PC-9 (cell line): Measurements from ENCODE around the gene GATC. TPM values are rescaled to one million over a fixed set of nuclear protein-coding genes. Genes with fewer than 3 reads are reported as not detected.

ENCODE experiments used
- BruUV-seq: library from RNA; stranded (reverse); fragments of 400-500 nt; replicated peaks from 2 replicates; lab custom pipeline; 2021; lab: Mats Ljungman, UMichigan
- CTCF ChIA-PET: fragments of 300-600 bp; sonication (Branson Sonifier 250); formaldehyde crosslinking; loops from one replicate; lab custom pipeline; 2022; ENCODE audit warnings: antibody characterized with exemption; lab: Charles Lee
- POLR2A ChIA-PET: fragments of 300-600 bp; sonication (Branson Sonifier 250); formaldehyde crosslinking; loops from one replicate; lab custom pipeline; 2022; ENCODE audit warnings: antibody characterized with exemption; ENCODE audit not compliant: unreplicated experiment; lab: Charles Lee
- DNase-seq, 2 experiments: peaks; one replicate each; pipeline versions ENCODE4 v3.0.0 to v3.0.0-alpha.2; 2015 to 2022; ENCODE audit warnings: mixed read lengths in 1 of 2
- H2AFZ ChIP-seq: fragments of 200-600 bp; sonication (generic); 2 replicates; pipeline ENCODE4 v1.8.1; 2017; ENCODE audit warnings: antibody characterized with exemption
- H3F3A ChIP-seq: fragments of 200-600 bp; sonication (generic); 2 replicates; pipeline ENCODE4 v1.8.1; 2017; ENCODE audit warnings: antibody characterized with exemption, mild to moderate bottlenecking, low read depth; ENCODE audit not compliant: insufficient read depth
- H3K27ac ChIP-seq: fragments of 200-600 bp; sonication (generic); 2 replicates; pipeline ENCODE4 v1.6.1; 2016; ENCODE audit warnings: mixed run types
- H3K27me3 ChIP-seq: fragments of 200-600 bp; sonication (generic); 2 replicates; pipeline ENCODE4 v1.6.1; 2016; ENCODE audit warnings: low read depth, mixed run types; ENCODE audit not compliant: insufficient read depth
- H3K36me3 ChIP-seq: fragments of 200-600 bp; sonication (generic); 2 replicates; pipeline ENCODE4 v1.6.1; 2016; ENCODE audit warnings: low read depth, mixed run types
- H3K4me1 ChIP-seq: fragments of 200-600 bp; sonication (generic); replicated peaks from 2 replicates; pipeline ENCODE4 v1.6.1; 2016; ENCODE audit warnings: mixed run types; ENCODE audit not compliant: insufficient read depth
- H3K4me2 ChIP-seq: fragments of 200-600 bp; sonication (generic); 2 replicates; pipeline ENCODE4 v1.6.1; 2017; ENCODE audit warnings: mixed run types
- H3K4me3 ChIP-seq: fragments of 200-600 bp; sonication (generic); 2 replicates; pipeline ENCODE4 v1.6.1; 2016; ENCODE audit warnings: mixed run types
- H3K79me2 ChIP-seq: fragments of 200-600 bp; sonication (generic); 2 replicates; pipeline ENCODE4 v1.6.1; 2017; ENCODE audit warnings: low read depth, mixed run types
- H3K9me2 ChIP-seq: fragments of 200-600 bp; sonication (generic); 2 replicates; pipeline ENCODE4 v1.8.1; 2017; ENCODE audit warnings: mild to moderate bottlenecking; ENCODE audit not compliant: insufficient read depth
- H3K9me3 ChIP-seq: fragments of 200-600 bp; sonication (generic); 2 replicates; pipeline ENCODE4 v1.8.1; 2016; ENCODE audit warnings: low read depth; ENCODE audit not compliant: insufficient read depth
- H4K20me1 ChIP-seq: fragments of 200-600 bp; sonication (generic); 2 replicates; pipeline ENCODE4 v1.8.1; 2017; ENCODE audit not compliant: insufficient read depth
- EZH2 ChIP-seq: fragments of 200-600 bp; sonication (generic); IDR thresholded peaks from 2 replicates; pipeline ENCODE4 v1.8.0; 2017; ENCODE audit warnings: antibody characterized with exemption, low read depth
- intact Hi-C: fragments of 100-400 bp; cut with micrococcal nuclease; formaldehyde crosslinking; loops from one replicate; pipeline ENCODE4 v1.10.0; 2022; ENCODE audit not compliant: unreplicated experiment
- total RNA-seq: library from RNA; stranded (reverse); gene quantifications from 2 replicates; pipeline ENCODE4 v1.2.3, GENCODE V29; 2021
- TF ChIP-seq, protein P1 (sequence below): fragments of 200-600 bp; sonication (generic); conservative IDR thresholded peaks from 2 replicates; pipeline ENCODE4 v1.6.1; 2017; ENCODE audit warnings: mixed run types, antibody characterized with exemption, mild to moderate bottlenecking, moderate library complexity

GATC gene
- total RNA-seq, 1 experiment from 2014 or later, result 24.3 TPM

DNA sequence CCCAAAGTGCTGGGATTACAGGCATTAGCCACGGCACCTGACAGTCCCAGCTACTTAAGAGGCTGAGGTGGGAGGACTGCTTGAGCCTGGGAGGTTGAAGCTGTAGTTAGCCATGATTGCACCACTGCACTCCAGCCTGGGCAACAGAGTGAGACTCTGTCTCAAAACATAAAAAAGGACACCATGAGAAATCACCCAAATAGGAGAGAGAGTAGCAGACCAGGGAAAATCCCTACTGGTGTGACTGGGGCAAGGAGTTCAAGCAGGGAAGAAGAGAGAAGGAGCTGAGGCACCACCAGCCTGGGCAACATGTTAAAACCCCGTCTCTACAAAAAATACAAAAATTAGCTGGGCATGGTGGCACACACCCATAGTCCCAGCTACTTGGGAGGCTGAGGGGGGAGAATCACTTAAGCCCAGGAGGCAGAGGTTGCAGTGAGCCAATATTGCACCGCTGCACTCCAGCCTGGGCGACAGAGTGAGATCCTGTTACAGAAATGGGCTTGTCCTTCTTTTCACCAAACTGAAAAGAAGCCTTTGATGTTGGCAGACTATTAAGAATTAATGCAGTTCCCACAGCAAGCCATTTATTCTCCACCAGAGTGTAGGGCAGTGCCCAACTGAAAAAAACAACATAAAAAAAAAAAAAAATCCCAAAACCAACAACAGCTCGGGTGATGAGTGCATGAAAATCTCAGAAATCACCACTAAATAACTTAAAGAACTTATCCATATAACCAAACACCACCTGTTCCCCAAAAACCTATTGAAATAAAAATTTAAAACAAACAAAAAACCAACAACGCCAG is 27.8 kb downstream of the GATC start:
- intact Hi-C loops, result loop anchor here (1.0 to 2.0 kb wide), 2 partner anchors 21 to 60 kb away; partner anchors contain the start of gene RNF10
- POLR2A ChIA-PET, result interaction anchor here (0.5 to 1.2 kb wide), 9 partner anchors 15 to 605 kb away, joined by 3 to 26 read pairs (median 5); partner anchors contain the start of genes DYNLL1 and POP5

DNA sequence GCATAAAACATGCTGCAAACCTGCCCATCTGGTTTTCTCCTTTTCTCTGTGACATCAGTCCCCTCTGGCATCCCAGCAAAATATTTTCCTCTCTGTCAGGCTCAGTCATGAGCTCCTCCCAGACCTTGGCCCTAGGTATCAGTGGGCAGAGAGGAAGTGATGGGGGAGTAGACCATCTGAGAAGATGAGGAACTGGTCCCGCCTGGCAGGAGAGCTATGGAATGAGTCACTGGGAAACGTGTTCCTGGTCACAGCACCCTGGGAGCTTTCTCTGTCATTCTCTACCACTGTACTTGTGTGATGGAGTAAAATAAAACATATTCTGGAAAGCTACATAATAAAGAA is 28.3 kb downstream of the GATC start:
- intact Hi-C loops, result loop anchor here (1.0 to 2.0 kb wide), 2 partner anchors 20 to 60 kb away; partner anchors contain the start of gene RNF10
- H3K27me3 ChIP-seq, result no peaks in the 10 kb centered on the region
- DNase-seq, result peak; percentile 87 to 98
- POLR2A ChIA-PET, result interaction anchor here (0.5 to 1.2 kb wide), 8 partner anchors 14 to 143 kb away, joined by 3 to 26 read pairs (median 5); partner anchors contain the start of genes DYNLL1 and POP5
- no peaks in the 10 kb centered on the region for H3K9me2 ChIP-seq
- peaks cover 32% of the 10 kb centered on the region for H3F3A ChIP-seq
- peak overlapping the region; percentile 65 for H3K4me2 ChIP-seq
- no peaks in the 10 kb centered on the region for H4K20me1 ChIP-seq
- no peak for TF ChIP-seq EZH2
- TF ChIP-seq, protein P1, sequence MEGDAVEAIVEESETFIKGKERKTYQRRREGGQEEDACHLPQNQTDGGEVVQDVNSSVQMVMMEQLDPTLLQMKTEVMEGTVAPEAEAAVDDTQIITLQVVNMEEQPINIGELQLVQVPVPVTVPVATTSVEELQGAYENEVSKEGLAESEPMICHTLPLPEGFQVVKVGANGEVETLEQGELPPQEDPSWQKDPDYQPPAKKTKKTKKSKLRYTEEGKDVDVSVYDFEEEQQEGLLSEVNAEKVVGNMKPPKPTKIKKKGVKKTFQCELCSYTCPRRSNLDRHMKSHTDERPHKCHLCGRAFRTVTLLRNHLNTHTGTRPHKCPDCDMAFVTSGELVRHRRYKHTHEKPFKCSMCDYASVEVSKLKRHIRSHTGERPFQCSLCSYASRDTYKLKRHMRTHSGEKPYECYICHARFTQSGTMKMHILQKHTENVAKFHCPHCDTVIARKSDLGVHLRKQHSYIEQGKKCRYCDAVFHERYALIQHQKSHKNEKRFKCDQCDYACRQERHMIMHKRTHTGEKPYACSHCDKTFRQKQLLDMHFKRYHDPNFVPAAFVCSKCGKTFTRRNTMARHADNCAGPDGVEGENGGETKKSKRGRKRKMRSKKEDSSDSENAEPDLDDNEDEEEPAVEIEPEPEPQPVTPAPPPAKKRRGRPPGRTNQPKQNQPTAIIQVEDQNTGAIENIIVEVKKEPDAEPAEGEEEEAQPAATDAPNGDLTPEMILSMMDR, result no peak
- H3K4me3 ChIP-seq, result no peak overlapping the region; the same call in 1 of the 2 replicates
- CTCF ChIA-PET, result interaction anchor here (0.5 to 1.2 kb wide), 4 partner anchors 21 to 350 kb away, joined by 3 to 5 read pairs (median 4); partner anchors contain the start of genes DYNLL1 and RPLP0
- peaks cover 56% of the 10 kb centered on the region for H3K4me1 ChIP-seq
- H3K36me3 ChIP-seq, result no peaks in the 10 kb centered on the region
- H3K9me3 ChIP-seq, result no peaks in the 10 kb centered on the region
- H3K27ac ChIP-seq, result peak overlapping the region; percentile 84
- no peak overlapping the region for H2AFZ ChIP-seq
- H3K79me2 ChIP-seq, result peaks cover 43% of the 10 kb centered on the region
- no TSS peak for BruUV-seq

More for the DNA sequence above, 27.8 kb downstream of the GATC start:
- Histone ChIP-seq H4K20me1 (no peaks in the 10 kb centered on the region), H3K4me2 (peak overlapping the region; percentile 65), H3K4me3 (peak overlapping the region; percentile 18; the same call in 1 of the 2 replicates), H3K27me3 (no peaks in the 10 kb centered on the region), H3K79me2 (peaks cover 46% of the 10 kb centered on the region), H3K36me3 (no peaks in the 10 kb centered on the region), H3K9me2 (no peaks in the 10 kb centered on the region), H2AFZ (no peak overlapping the region), H3K4me1 (peaks cover 54% of the 10 kb centered on the region), H3K27ac (peak overlapping the region; percentile 84), H3F3A (peaks cover 30% of the 10 kb centered on the region), H3K9me3 (no peaks in the 10 kb centered on the region)
- TF ChIP-seq, protein P1, result no peak
- no peak for TF ChIP-seq EZH2
- CTCF ChIA-PET, result interaction anchor here (0.5 to 1.2 kb wide), 5 partner anchors 21 to 351 kb away, joined by 3 to 5 read pairs (median 4); partner anchors contain the start of genes DYNLL1 and RPLP0
- BruUV-seq, result no TSS peak
- peak in 1 of 2 experiments; percentile 65 for DNase-seq

DNA sequence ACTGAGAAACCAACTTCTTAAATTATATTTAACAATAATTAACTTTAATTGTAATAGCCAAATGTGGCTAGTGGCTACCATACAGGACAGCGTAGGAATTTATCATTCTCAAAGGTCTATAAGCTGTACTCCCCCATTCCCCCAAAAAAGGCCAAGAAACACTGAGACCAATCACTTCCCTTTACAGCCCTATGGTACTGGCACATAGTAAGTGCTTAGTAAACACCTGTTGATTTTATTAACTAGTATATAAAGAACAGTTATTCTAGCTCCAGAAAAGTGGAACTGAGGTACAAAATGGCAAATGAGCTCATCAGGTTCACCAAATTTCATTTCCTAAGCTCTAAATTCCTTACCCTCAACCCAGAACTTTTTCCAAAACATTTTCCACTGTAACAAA is 29.4 kb downstream of the GATC start:
- ChIA-PET POLR2A (no interaction called here), CTCF (interaction anchor here (0.6 to 1.0 kb wide), 2 partner anchors 16 to 107 kb away, joined by 3 to 5 read pairs; no protein-coding TSS in a partner anchor)
- DNase-seq, result no peak
- Histone ChIP-seq H3K27me3 (no peaks in the 10 kb centered on the region), H4K20me1 (no peaks in the 10 kb centered on the region), H3K27ac (peak overlapping the region; percentile 61), H3K9me3 (no peaks in the 10 kb centered on the region), H3K4me1 (peaks cover 53% of the 10 kb centered on the region), H3F3A (peaks cover 36% of the 10 kb centered on the region), H3K4me3 (no peak overlapping the region), H3K79me2 (peaks cover 32% of the 10 kb centered on the region), H3K9me2 (no peaks in the 10 kb centered on the region), H3K4me2 (no peak overlapping the region), H3K36me3 (no peaks in the 10 kb centered on the region), H2AFZ (no peak overlapping the region)
- no TSS peak for BruUV-seq
- intact Hi-C loops, result loop anchor here (2.0 kb wide), 1 partner anchor 19 kb away; no protein-coding TSS in a partner anchor
- no peak for TF ChIP-seq EZH2
- TF ChIP-seq, protein P1, result no peak
